IMR-90 (cell line): Measurements from ENCODE around the gene SLCO2B1. TPM values are rescaled to one million over a fixed set of nuclear protein-coding genes. Genes with fewer than 3 reads are reported as not detected.

Source experiments
- ATAC-seq: fragments of 200-7000 bp; cut with Tn5 transposase; 2 replicates; pipeline ENCODE4 v1.9.1; 2020; ENCODE audit warnings: low read depth, mild to moderate bottlenecking, moderate library complexity
- BruUV-seq: library from RNA; stranded (reverse); fragments of 400-500 nt; replicated peaks from 2 replicates; lab custom pipeline; 2021; lab: Mats Ljungman, UMichigan
- CTCF ChIA-PET: fragments of 300-600 bp; formaldehyde crosslinking; extraction: SDS; loops from one replicate; lab custom pipeline; 2021; ENCODE audit warnings: antibody characterized with exemption; lab: Yijun Ruan, JAX
- POLR2A ChIA-PET: fragments of 300-600 bp; sonication (Branson Sonifier 250); formaldehyde crosslinking; loops from one replicate; lab custom pipeline; 2022; ENCODE audit warnings: antibody characterized with exemption; ENCODE audit not compliant: unreplicated experiment; lab: Charles Lee
- DNase-seq: peaks from one replicate; pipeline ENCODE4 v3.0.0; 2013
- H2AFZ ChIP-seq: replicated peaks from 2 replicates; pipeline ENCODE3; 2013; ENCODE audit warnings: low read length, mild to moderate bottlenecking; ENCODE audit not compliant: poor library complexity
- H2AK5ac ChIP-seq: 2 replicates; pipeline ENCODE4 v1.6.1; 2013; ENCODE audit warnings: low read depth, low read length, inconsistent platforms
- H2AK9ac ChIP-seq: replicated peaks from 2 replicates; pipeline ENCODE3; 2013; ENCODE audit warnings: mild to moderate bottlenecking, low read depth, low read length, moderate library complexity; ENCODE audit not compliant: poor library complexity
- H2BK120ac ChIP-seq: 2 replicates; pipeline ENCODE4 v1.6.1; 2013; ENCODE audit warnings: low read depth, low read length, inconsistent platforms
- H2BK15ac ChIP-seq: 3 replicates; pipeline ENCODE4 v1.6.1; 2013; ENCODE audit warnings: low read depth, low read length, inconsistent platforms
- H2BK20ac ChIP-seq: 2 replicates; pipeline ENCODE4 v1.6.1; 2013; ENCODE audit warnings: low read depth, mild to moderate bottlenecking, inconsistent platforms, low read length, moderate library complexity
- H2BK5ac ChIP-seq: 2 replicates; pipeline ENCODE4 v1.6.1; 2013; ENCODE audit warnings: mild to moderate bottlenecking, low read depth, low read length, inconsistent platforms; ENCODE audit not compliant: poor library complexity, severe bottlenecking
- H3K14ac ChIP-seq: replicated peaks from 2 replicates; pipeline ENCODE4 v1.6.1; 2013; ENCODE audit warnings: low read depth, low read length, inconsistent platforms
- H3K18ac ChIP-seq: 2 replicates; pipeline ENCODE4 v1.6.1; 2013; ENCODE audit warnings: low read depth, low read length, control low read depth
- H3K23ac ChIP-seq: 2 replicates; pipeline ENCODE4 v1.6.1; 2013; ENCODE audit warnings: low read depth, low read length, inconsistent platforms
- H3K27ac ChIP-seq: 2 replicates; pipeline ENCODE4 v1.5.1; 2013; ENCODE audit warnings: mild to moderate bottlenecking, control low read depth, low read length; ENCODE audit not compliant: insufficient read depth
- H3K27me3 ChIP-seq: 2 replicates; pipeline ENCODE4 v1.6.1; 2013; ENCODE audit warnings: low read length; ENCODE audit not compliant: control insufficient read depth, insufficient read depth
- H3K36me3 ChIP-seq: 2 replicates; pipeline ENCODE4 v1.6.1; 2013; ENCODE audit warnings: low read length, mixed read lengths; ENCODE audit not compliant: control insufficient read depth, insufficient read depth
- H3K4ac ChIP-seq: 2 replicates; pipeline ENCODE4 v1.6.1; 2013; ENCODE audit warnings: low read depth, low read length, inconsistent platforms
- H3K4me1 ChIP-seq: 2 replicates; pipeline ENCODE4 v1.6.1; 2013; ENCODE audit warnings: low read length, mixed read lengths; ENCODE audit not compliant: control insufficient read depth, insufficient read depth
- H3K4me2 ChIP-seq: 2 replicates; pipeline ENCODE4 v1.6.1; 2013; ENCODE audit warnings: low read depth, mild to moderate bottlenecking, control low read depth, low read length, moderate library complexity
- H3K4me3 ChIP-seq: 2 replicates; pipeline ENCODE4 v1.5.1; 2013; ENCODE audit warnings: low read depth, mild to moderate bottlenecking, control low read depth, low read length, moderate library complexity; ENCODE audit not compliant: insufficient read depth
- H3K56ac ChIP-seq: 2 replicates; pipeline ENCODE4 v1.6.1; 2013; ENCODE audit warnings: low read length, inconsistent platforms; ENCODE audit not compliant: insufficient read depth; ENCODE audit errors: extremely low read depth
- H3K79me1 ChIP-seq, 2 experiments: 2 replicates each; pipeline ENCODE4 v1.6.1; 2013; ENCODE audit warnings: low read length in 2 of 2, inconsistent platforms in 1 of 2, low read depth in 1 of 2
- H3K9ac ChIP-seq: 2 replicates; pipeline ENCODE4 v1.6.1; 2013; ENCODE audit warnings: low read depth, low read length, control low read depth
- H3K9me1 ChIP-seq: 2 replicates; pipeline ENCODE4 v1.6.1; 2013; ENCODE audit warnings: low read length, inconsistent platforms; ENCODE audit not compliant: insufficient read depth
- H3K9me3 ChIP-seq: 2 replicates; pipeline ENCODE4 v1.6.1; 2013; ENCODE audit warnings: low read length; ENCODE audit not compliant: control insufficient read depth, insufficient read depth
- H4K20me1 ChIP-seq: 2 replicates; pipeline ENCODE4 v1.6.1; 2013; ENCODE audit warnings: low read length, inconsistent platforms; ENCODE audit not compliant: insufficient read depth
- H4K5ac ChIP-seq: 2 replicates; pipeline ENCODE4 v1.6.1; 2013; ENCODE audit warnings: mild to moderate bottlenecking, low read depth, low read length, control low read depth
- H4K8ac ChIP-seq, 2 experiments: 2 replicates each; pipeline ENCODE4 v1.6.1; 2013; ENCODE audit warnings: low read depth in 2 of 2, low read length in 2 of 2, control low read depth in 1 of 2, inconsistent platforms in 1 of 2
- H4K91ac ChIP-seq: 2 replicates; pipeline ENCODE4 v1.6.1; 2013; ENCODE audit warnings: low read depth, low read length, inconsistent platforms; ENCODE audit not compliant: insufficient read depth
- CEBPB ChIP-seq: IDR thresholded peaks from 2 replicates; pipeline ENCODE4 v1.6.1; 2012; ENCODE audit warnings: low read depth, low read length, improper control_type of control experiment
- CHD1 ChIP-seq: IDR thresholded peaks from 2 replicates; pipeline ENCODE4 v1.6.1; 2012; ENCODE audit warnings: low read depth, low read length, improper control_type of control experiment
- ELK1 ChIP-seq: fragments of 150-350 bp; IDR thresholded peaks from 2 replicates; pipeline ENCODE4 v1.6.1; 2016; ENCODE audit warnings: low read depth, mild to moderate bottlenecking, low read length, moderate library complexity, borderline replicate concordance
- FOS ChIP-seq: fragments of 150-350 bp; IDR thresholded peaks from 2 replicates; pipeline ENCODE4 v1.6.1; 2016; ENCODE audit warnings: low read depth, low read length
- MAFK ChIP-seq: IDR thresholded peaks from 2 replicates; pipeline ENCODE4 v1.6.1; 2012; ENCODE audit warnings: low read depth, low read length, improper control_type of control experiment
- MAZ ChIP-seq: IDR thresholded peaks from 2 replicates; pipeline ENCODE4 v1.6.1; 2012; ENCODE audit warnings: low read depth, mild to moderate bottlenecking, low read length, improper control_type of control experiment, moderate library complexity, borderline replicate concordance
- MXI1 ChIP-seq: IDR thresholded peaks from 2 replicates; pipeline ENCODE4 v1.6.1; 2012; ENCODE audit warnings: low read depth, mild to moderate bottlenecking, low read length, moderate library complexity, borderline replicate concordance
- NFE2L2 ChIP-seq: fragments of 150-350 bp; IDR thresholded peaks from 2 replicates; pipeline ENCODE4 v1.6.1; 2016; ENCODE audit warnings: low read depth, mild to moderate bottlenecking, low read length
- POLR2A ChIP-seq: IDR thresholded peaks from 2 replicates; pipeline ENCODE4 v1.6.1; 2012; ENCODE audit warnings: mild to moderate bottlenecking, low read depth, low read length
- RAD21 ChIP-seq: IDR thresholded peaks from 2 replicates; pipeline ENCODE4 v1.6.1; 2012; ENCODE audit warnings: low read length, improper control_type of control experiment
- RCOR1 ChIP-seq: IDR thresholded peaks from 2 replicates; pipeline ENCODE4 v1.6.1; 2012; ENCODE audit warnings: mild to moderate bottlenecking, low read length, improper control_type of control experiment; ENCODE audit not compliant: insufficient replicate concordance
- RFX5 ChIP-seq: IDR thresholded peaks from 2 replicates; pipeline ENCODE4 v1.8.0; 2012; ENCODE audit warnings: low read depth, mild to moderate bottlenecking, low read length, moderate library complexity
- SMC3 ChIP-seq: fragments of 150-350 bp; IDR thresholded peaks from 2 replicates; pipeline ENCODE4 v1.6.1; 2016; ENCODE audit warnings: low read depth, mild to moderate bottlenecking, antibody characterized with exemption, low read length, moderate library complexity
- USF2 ChIP-seq: fragments of 150-350 bp; IDR thresholded peaks from 2 replicates; pipeline ENCODE4 v1.6.1; 2017; ENCODE audit warnings: mild to moderate bottlenecking, antibody characterized with exemption, low read length, low read depth
- WGBS, 2 experiments: methylation state at CpG; one replicate each; pipeline versions ENCODE4 v1.1.5 to v1.1.7; 2013; ENCODE audit warnings: missing lambda C conversion rate in 2 of 2; ENCODE audit not compliant: insufficient read length in 1 of 2; ENCODE audit errors: extremely low coverage in 2 of 2; 5-methylcytosine and 5-hydroxymethylcytosine counted together
- dilution Hi-C: fragments of 300-500 bp; cut with HindIII; formaldehyde crosslinking; loops from one replicate; pipeline ENCODE4 v1.14.3; 2018; ENCODE audit warnings: low sequenced_read_pairs; ENCODE audit not compliant: unreplicated experiment
- in situ Hi-C: fragments of 300-500 bp; cut with MboI; formaldehyde crosslinking; loops from 3 replicates; pipeline ENCODE4 v1.14.3; 2019; ENCODE audit warnings: low sequenced_read_pairs, inconsistent platforms, mixed read lengths
- intact Hi-C: fragments of 100-400 bp; cut with micrococcal nuclease; formaldehyde crosslinking; loops from 2 replicates; pipeline ENCODE4 v1.10.0; 2022
- polyA plus RNA-seq, 3 experiments: library from polyadenylated mRNA; depleted of rRNA; stranded (reverse); fragments of >200 nt; gene quantifications; 2 replicates each; pipeline ENCODE4 v1.2.3, GENCODE V29; 2012; ENCODE audit warnings: low replicate concordance in 1 of 3
- total RNA-seq: library from RNA; depleted of rRNA; stranded (reverse); fragments of >200 nt; gene quantifications from 2 replicates; pipeline ENCODE4 v1.2.3, GENCODE V29; 2012

The SLCO2B1 gene
- total and polyA plus RNA-seq, 2 of the 4 experiments (the other 2 are of a cell fraction), result not detected

GRCh38 chr11:75148436-75148983 is 2.4 kb upstream of the SLCO2B1 start:
- Histone ChIP-seq H2BK5ac (no peak overlapping the region), H3K4me1 (no peaks in the 10 kb centered on the region), H2BK15ac (no peak overlapping the region), H3K27ac (no peak overlapping the region), H3K56ac (no peak overlapping the region), H3K4me2 (no peak overlapping the region), H3K9ac (no peak overlapping the region), H3K4me3 (no peak overlapping the region), H2AK9ac (no peak overlapping the region), H3K4ac (no peak overlapping the region), H2BK120ac (no peak overlapping the region), H2BK20ac (no peak overlapping the region), H3K36me3 (no peaks in the 10 kb centered on the region), H3K18ac (no peak overlapping the region), H4K20me1 (no peaks in the 10 kb centered on the region), H3K23ac (no peak overlapping the region), H4K91ac (no peak overlapping the region), H2AK5ac (no peak overlapping the region), H3K27me3 (peaks cover 58% of the 10 kb centered on the region), H4K5ac (no peak overlapping the region), H3K9me3 (no peaks in the 10 kb centered on the region), H2AFZ (no peak overlapping the region), H4K8ac (no peak overlapping the region), H3K14ac (no peak overlapping the region), H3K79me1 (no peaks in the 10 kb centered on the region), H3K9me1 (no peaks in the 10 kb centered on the region)
- in situ Hi-C loops (loop anchor here (5.0 kb wide), 2 partner anchors 54 to 99 kb away; no protein-coding TSS in a partner anchor), intact Hi-C loops (no loop called here), dilution Hi-C loops (no loop called here)
- no TSS peak for BruUV-seq
- TF ChIP-seq RCOR1 (no peak), USF2 (no peak), CHD1 (no peak), ELK1 (no peak), RFX5 (no peak), MAZ (no peak), CEBPB (no peak), NFE2L2 (no peak), SMC3 (no peak), MXI1 (no peak), MAFK (no peak), RAD21 (no peak), FOS (no peak), POLR2A (no peak)
- ChIA-PET CTCF (no interaction called here), POLR2A (no interaction called here)
- ATAC-seq (no peak), DNase-seq (no peak)
- WGBS, 2 experiments, result no CpG with 5 or more reads among the region's 6 CpGs
